ENCODE measurements around the gene BTBD16. TPM values are rescaled to one million over a fixed set of nuclear protein-coding genes. Genes with fewer than 3 reads are reported as not detected.

Gene BTBD16
- total and polyA plus RNA-seq, 2 of the 13 experiments (the other 11 are each of a cell fraction or from before 2014, with no cell fraction given) = 5.0 to 11.9 TPM

- TF ChIP-seq MXD3 (CRISPR knock-in tag; IDR thresholded peaks at IDR 0.05) = no peak
- no peak for TF ChIP-seq KLF11 (CRISPR knock-in tag; IDR thresholded peaks at IDR 0.05)
- TF ChIP-seq ZHX2 (IDR thresholded peaks at IDR 0.05; ENCODE audit: low read depth) = no peak
- TF ChIP-seq ZHX2 (CRISPR knock-in tag; IDR thresholded peaks at IDR 0.05; ENCODE audit: borderline replicate concordance) = no peak
- no peak for TF ChIP-seq SIX4 (CRISPR knock-in tag; IDR thresholded peaks at IDR 0.05)
- no peak for TF ChIP-seq MXI1 (IDR thresholded peaks at IDR 0.05; ENCODE audit: borderline replicate concordance, low read depth, low read length)
- TF ChIP-seq SMC3 (IDR thresholded peaks at IDR 0.05; ENCODE audit: low read length) = peak; percentile 41
- no peak for TF ChIP-seq TFE3 (CRISPR knock-in tag; IDR thresholded peaks at IDR 0.05)
- no peak for TF ChIP-seq PBX3 (CRISPR knock-in tag; IDR thresholded peaks at IDR 0.05; ENCODE audit: borderline replicate concordance)
- TF ChIP-seq ZNF660 (CRISPR knock-in tag; IDR thresholded peaks at IDR 0.05; ENCODE audit: borderline replicate concordance, low read depth) = no peak
- TF ChIP-seq ZNF761 (CRISPR knock-in tag; conservative IDR thresholded peaks at IDR 0.05) = no peak
- no peak for TF ChIP-seq TBP (CRISPR knock-in tag; IDR thresholded peaks at IDR 0.05)
- TF ChIP-seq ZMAT5 (CRISPR knock-in tag; IDR thresholded peaks at IDR 0.05; ENCODE audit: borderline replicate concordance, low read depth) = no peak
These were observed 3.0 kb upstream of the BTBD16 start (continued) for GRCh38 chr10:122267849-122268737.

Data from HepG2 (cell line).